GM12801 (cell line): Measurements from ENCODE around the gene RUNX3.

ENCODE experiments used
- TF ChIP-seq, protein P1 (sequence below): IDR thresholded peaks from one replicate; pipeline ENCODE4 v1.5.1; 2011; ENCODE audit warnings: control low read depth; ENCODE audit not compliant: insufficient read length; ENCODE audit errors: extremely low read depth

The RUNX3 gene

DNA sequence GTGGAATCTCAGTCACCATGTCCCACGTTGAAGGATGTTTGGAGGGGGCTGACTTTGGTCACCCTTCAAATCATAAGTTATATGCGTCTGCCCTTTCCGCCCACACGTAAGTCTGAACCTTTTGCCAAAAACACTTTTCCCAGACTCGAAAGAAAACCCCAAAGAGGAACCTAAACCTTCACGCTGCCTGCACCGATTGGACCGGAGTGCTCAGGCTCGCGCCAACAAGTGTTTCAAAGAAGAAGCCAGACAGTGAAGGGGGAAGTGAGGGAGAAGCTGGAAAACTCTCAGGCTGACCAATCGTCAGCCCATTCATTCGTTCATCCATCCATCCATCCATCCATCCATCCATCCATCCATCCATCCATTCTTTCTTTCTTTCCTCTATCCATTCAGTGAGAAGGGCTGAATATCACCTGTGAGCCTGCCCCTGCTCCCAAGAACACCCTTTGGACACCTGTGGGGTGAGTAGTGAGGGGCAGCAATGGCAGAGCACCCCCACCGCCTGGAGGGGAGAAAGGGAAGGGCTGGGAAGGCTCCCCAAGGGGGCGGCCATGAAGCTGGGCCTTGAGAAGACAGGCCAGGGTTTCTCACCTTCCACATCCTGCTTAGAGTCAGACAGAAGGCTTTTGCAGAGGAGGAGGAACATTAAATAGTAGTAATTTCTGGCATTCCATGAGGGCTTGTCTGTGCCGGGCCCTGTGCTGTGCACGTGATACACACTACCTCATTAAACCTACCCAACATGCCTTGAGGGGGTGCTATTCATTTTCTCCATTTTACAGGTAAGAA lies 27.1 kb upstream of the RUNX3 start:
- TF ChIP-seq, protein P1, sequence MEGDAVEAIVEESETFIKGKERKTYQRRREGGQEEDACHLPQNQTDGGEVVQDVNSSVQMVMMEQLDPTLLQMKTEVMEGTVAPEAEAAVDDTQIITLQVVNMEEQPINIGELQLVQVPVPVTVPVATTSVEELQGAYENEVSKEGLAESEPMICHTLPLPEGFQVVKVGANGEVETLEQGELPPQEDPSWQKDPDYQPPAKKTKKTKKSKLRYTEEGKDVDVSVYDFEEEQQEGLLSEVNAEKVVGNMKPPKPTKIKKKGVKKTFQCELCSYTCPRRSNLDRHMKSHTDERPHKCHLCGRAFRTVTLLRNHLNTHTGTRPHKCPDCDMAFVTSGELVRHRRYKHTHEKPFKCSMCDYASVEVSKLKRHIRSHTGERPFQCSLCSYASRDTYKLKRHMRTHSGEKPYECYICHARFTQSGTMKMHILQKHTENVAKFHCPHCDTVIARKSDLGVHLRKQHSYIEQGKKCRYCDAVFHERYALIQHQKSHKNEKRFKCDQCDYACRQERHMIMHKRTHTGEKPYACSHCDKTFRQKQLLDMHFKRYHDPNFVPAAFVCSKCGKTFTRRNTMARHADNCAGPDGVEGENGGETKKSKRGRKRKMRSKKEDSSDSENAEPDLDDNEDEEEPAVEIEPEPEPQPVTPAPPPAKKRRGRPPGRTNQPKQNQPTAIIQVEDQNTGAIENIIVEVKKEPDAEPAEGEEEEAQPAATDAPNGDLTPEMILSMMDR: no peak

DNA sequence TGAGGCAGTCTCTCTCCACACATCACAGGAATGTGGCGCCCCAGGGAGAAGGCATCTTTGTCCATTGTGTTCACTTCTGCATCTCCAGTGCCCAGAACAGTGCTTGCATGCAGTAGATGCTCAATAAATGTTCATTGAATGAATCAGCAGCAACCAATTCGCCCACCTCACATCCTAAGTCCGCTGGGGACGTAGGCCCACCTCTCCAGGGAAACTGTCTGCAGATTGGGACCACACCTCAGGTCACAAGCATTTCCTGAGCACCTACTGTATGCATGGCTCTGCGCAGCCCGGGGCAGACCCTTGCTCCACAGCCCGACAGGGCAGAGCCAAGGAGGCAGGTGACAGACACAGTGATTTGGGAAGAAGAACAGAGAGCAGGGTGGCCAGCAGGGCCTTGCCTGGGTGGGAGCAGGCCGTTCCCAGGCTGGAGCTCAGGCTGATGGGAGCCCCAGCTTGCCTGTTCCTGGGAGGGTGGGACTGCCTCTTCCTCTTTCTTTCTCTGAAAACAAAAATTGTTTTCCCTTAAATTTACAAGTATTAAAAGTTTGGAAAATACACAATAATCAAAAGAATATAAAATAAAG lies 25.8 kb upstream of the RUNX3 start:
- TF ChIP-seq, protein P1: no peak

DNA sequence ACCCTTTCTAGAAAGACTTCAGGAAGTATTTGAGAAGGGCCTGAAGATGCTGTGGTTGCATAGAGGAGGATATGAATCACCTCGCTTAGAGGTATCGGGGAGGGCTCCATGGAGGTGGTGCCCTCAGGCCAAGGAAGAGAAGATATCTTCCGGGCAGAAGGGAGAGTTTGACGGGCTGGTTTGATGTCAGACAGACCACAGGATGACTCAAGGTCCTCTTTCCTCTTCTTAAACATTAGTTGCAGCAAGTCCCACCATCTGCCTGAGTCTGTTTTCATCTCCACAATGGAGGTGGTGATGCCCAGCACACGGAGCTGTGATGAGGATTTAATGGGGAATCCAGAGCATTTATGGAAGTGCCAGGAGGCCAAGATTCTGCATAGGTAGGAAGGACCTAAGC lies 25.1 kb upstream of the RUNX3 start:
- TF ChIP-seq, protein P1: no peak

DNA sequence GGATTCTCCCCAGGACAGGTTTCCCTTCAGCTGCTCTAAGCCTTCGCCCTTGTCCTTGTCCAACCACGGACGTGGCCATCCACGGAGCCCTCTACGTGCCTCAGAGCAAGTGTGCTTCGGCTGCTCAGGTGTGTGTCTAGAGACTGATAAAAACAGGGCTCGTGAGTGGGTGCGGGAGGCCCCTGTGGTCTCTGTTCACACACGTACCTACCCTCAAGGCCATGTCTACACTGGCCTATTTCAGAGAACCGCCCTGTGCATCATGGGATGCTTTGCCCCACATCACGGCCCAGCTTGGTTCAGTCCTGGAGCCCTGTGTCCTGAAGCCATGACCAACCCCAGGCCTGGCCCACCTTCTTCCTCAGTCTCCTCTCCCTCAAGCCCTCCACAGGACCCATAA lies 24.6 kb upstream of the RUNX3 start:
- TF ChIP-seq, protein P1: no peak

DNA sequence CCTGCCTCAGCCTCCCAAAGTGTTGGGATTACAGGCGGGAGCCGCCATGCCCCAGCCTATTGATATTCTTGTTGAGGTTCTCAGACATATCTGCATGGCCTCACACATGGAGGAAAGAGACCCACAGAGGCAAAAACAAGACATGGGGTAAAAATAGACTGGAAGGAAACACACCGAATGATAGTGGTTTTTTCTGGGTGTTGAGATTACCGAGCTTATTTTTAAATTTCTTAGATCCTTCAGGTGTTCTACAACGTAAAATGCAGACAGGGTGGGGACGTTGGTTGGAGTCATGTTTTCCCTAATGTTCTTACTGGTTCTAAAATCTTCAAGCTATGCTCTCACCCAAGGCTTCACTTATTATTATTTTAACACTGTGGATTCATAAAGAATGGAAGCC lies 23.9 kb upstream of the RUNX3 start:
- TF ChIP-seq, protein P1: no peak

DNA sequence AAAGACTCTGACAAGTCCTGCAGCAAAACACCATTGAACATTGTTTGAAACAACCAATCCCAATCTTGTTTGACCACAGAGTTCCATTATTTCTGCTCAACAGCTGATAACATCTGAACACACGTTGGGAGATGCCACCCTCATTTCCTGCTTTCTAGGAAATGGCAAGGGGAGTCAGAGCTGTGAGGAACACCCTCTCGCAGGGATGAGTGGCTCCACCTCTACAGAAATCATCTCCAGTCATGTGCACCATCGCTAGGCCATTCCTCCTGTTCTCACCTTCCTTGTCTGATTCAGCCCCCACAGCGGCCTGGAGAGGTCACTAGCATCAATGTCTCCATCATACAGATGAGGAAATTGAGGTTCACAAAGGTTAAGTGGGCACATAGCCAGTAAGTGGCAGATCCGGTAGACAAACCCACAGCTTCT lies 22.4 kb upstream of the RUNX3 start:
- TF ChIP-seq, protein P1: no peak

DNA sequence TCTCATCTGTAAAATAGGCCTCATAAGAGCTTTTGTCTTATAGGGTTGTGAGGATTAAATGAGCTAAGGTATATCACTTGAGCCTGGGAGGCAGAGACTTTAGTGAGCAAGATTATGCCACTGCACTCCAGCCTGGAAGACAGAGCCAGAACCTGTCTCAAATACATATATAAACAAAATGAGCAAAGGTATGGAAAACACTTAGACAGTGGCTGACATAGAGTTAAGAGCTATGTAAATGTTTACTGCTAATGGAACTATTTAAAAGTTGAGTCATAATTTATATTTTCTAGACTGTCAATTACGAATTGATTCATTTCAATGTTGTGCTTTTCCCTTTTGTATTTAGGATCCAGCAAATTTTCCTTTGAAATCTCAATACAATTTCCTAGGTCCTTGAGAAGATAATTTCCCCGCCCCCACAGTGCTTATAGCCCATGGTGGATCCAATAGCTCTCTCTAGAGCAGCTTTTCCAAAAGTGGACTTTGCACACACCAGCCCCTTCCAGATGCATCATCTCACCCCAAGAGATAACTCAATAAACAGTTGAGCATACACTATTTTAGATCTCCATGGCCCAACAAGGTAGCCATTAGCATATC lies 21.8 kb upstream of the RUNX3 start:
- TF ChIP-seq, protein P1: no peak
